ENCODE data around the gene S100A7A.
"Not testable (repeated sequence)": the region's sequence is repeated elsewhere in the genome, so short reads cannot be mapped to it uniquely, and the experiment has no call there.

S100A7A gene

GRCh38 chr1:153441238-153441755 lies 25.0 kb downstream of the S100A7A start:
- ChIA-PET CTCF (interaction anchor here (0.8 kb wide), 1 partner anchor 25 kb away, joined by 4 read pairs; no protein-coding TSS in a partner anchor), POLR2A (no interaction called here)
- no peak for TF ChIP-seq CTCF (IDR thresholded peaks at IDR 0.05; ENCODE audit: insufficient read depth, low read length, missing control alignments)
- no peak overlapping the region for H3K4me3 ChIP-seq (ENCODE audit: low read depth, low read length)
- no peak for DNase-seq (ENCODE audit: low read depth, low spot score)

GRCh38 chr1:153443486-153443885 lies 27.2 kb downstream of the S100A7A start:
- POLR2A ChIA-PET, result no interaction called here
- DNase-seq (ENCODE audit: low read depth, low spot score), result no peak
- TF ChIP-seq CTCF (IDR thresholded peaks at IDR 0.05; ENCODE audit: insufficient read depth, low read length, missing control alignments), result no peak
- no peak overlapping the region for H3K4me3 ChIP-seq (ENCODE audit: low read depth, low read length)
- CTCF ChIA-PET, result no interaction called here

GRCh38 chr1:153444078-153444477 lies 27.8 kb downstream of the S100A7A start:
- CTCF ChIA-PET, result no interaction called here
- POLR2A ChIA-PET, result no interaction called here
- no peak overlapping the region for H3K4me3 ChIP-seq (ENCODE audit: low read depth, low read length)
- no peak for TF ChIP-seq CTCF (IDR thresholded peaks at IDR 0.05; ENCODE audit: insufficient read depth, low read length, missing control alignments)
- no peak for DNase-seq (ENCODE audit: low read depth, low spot score)

GRCh38 chr1:153447498-153448170 lies 31.3 kb downstream of the S100A7A start:
- no peak for TF ChIP-seq CTCF (IDR thresholded peaks at IDR 0.05; ENCODE audit: insufficient read depth, low read length, missing control alignments)

GRCh38 chr1:153448851-153449250 lies 32.5 kb downstream of the S100A7A start:
- POLR2A ChIA-PET; CTCF ChIA-PET; H3K4me3 ChIP-seq (ENCODE audit: low read depth, low read length); DNase-seq (ENCODE audit: low read depth, low spot score): not testable (repeated sequence)

More at GRCh38 chr1:153447498-153448170, 31.3 kb downstream of the S100A7A start:
- DNase-seq (ENCODE audit: low read depth, low spot score), result peak; percentile 23
- CTCF ChIA-PET, result no interaction called here
- H3K4me3 ChIP-seq (ENCODE audit: low read depth, low read length), result no peak overlapping the region
- POLR2A ChIA-PET, result interaction anchor here (0.9 kb wide), 1 partner anchor 41 kb away, joined by 3 read pairs; no protein-coding TSS in a partner anchor

- TF ChIP-seq CTCF (IDR thresholded peaks at IDR 0.05; ENCODE audit: insufficient read depth, low read length, missing control alignments), result no peak
Observed at GRCh38 chr1:153456396-153456795, 40.1 kb downstream of the S100A7A start.

More at GRCh38 chr1:153456396-153456795, 40.1 kb downstream of the S100A7A start:
- no peak overlapping the region for H3K4me3 ChIP-seq (ENCODE audit: low read depth, low read length)
- ChIA-PET POLR2A (no interaction called here), CTCF (interaction anchor here (1.2 to 1.6 kb wide), 3 partner anchors 10 to 39 kb away, joined by 3 to 11 read pairs (median 4); no protein-coding TSS in a partner anchor)
- DNase-seq (ENCODE audit: low read depth, low spot score), result no peak

Measured in AG04449 (cell line).